Ishikawa (cell line): ENCODE data around the gene SLC7A6.

Experiments used
- CEBPB ChIP-seq: IDR thresholded peaks from 2 replicates; pipeline ENCODE4 v1.6.1; 2012
- CREB1 ChIP-seq: IDR thresholded peaks from 2 replicates; pipeline ENCODE4 v1.6.1; 2012; ENCODE audit warnings: low read depth
- EGR1 ChIP-seq: IDR thresholded peaks from 2 replicates; pipeline ENCODE4 v1.6.1; 2012
- EP300 ChIP-seq: IDR thresholded peaks from 2 replicates; pipeline ENCODE4 v1.6.1; 2012; ENCODE audit warnings: borderline replicate concordance
- FOXM1 ChIP-seq: IDR thresholded peaks from 2 replicates; pipeline ENCODE4 v1.6.1; 2012; ENCODE audit warnings: low read depth, borderline replicate concordance
- NFIC ChIP-seq: IDR thresholded peaks from 2 replicates; pipeline ENCODE4 v1.6.1; 2012
- RAD21 ChIP-seq: IDR thresholded peaks from 2 replicates; pipeline ENCODE4 v1.6.1; 2012; ENCODE audit warnings: low read depth
- TAF1 ChIP-seq: IDR thresholded peaks from 2 replicates; pipeline ENCODE4 v1.6.1; 2012; ENCODE audit warnings: low read depth, mild to moderate bottlenecking
- TCF12 ChIP-seq: IDR thresholded peaks from 2 replicates; pipeline ENCODE4 v1.6.1; 2012; ENCODE audit warnings: low read depth
- TEAD4 ChIP-seq: IDR thresholded peaks from 2 replicates; pipeline ENCODE4 v1.6.1; 2012
- YY1 ChIP-seq: IDR thresholded peaks from 2 replicates; pipeline ENCODE4 v1.6.1; 2012; ENCODE audit warnings: low read depth
- ZBTB7A ChIP-seq: IDR thresholded peaks from 2 replicates; pipeline ENCODE4 v1.6.1; 2012; ENCODE audit warnings: low read depth
- TF ChIP-seq, protein P1 (sequence below): IDR thresholded peaks from 2 replicates; pipeline ENCODE4 v1.6.1; 2012
- TF ChIP-seq, protein P2 (sequence below): IDR thresholded peaks from 2 replicates; pipeline ENCODE4 v1.6.1; 2012; ENCODE audit warnings: low read depth, mild to moderate bottlenecking
- TF ChIP-seq, protein P3 (sequence below): IDR thresholded peaks from 2 replicates; pipeline ENCODE4 v1.6.1; 2012

Gene SLC7A6

DNA sequence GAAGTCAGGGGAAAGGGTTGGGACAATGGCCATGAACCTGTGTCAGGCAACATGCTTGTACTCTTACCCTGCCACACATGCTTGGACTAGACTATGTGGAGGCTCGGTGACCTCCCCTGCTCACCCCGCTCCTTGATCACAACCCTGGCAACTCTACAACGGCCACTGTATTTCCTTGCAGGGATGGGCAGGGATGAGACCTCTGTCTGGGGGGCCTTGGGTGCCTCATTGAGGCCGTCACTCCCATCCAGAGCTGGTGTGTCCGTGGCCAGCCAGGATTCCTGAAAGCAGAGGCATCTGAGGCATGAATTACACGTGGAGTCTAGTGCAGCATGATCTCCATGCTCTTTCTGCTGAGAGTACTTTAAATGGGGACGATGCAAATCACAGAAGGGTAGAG lies 18.2 kb upstream of the SLC7A6 start:
- TF ChIP-seq, protein P1, sequence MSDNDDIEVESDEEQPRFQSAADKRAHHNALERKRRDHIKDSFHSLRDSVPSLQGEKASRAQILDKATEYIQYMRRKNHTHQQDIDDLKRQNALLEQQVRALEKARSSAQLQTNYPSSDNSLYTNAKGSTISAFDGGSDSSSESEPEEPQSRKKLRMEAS = no peak
- TF ChIP-seq FOXM1 (no peak), CEBPB (no peak), TCF12 (no peak), TAF1 (no peak), TEAD4 (no peak), EGR1 (no peak), NFIC (no peak), RAD21 (no peak), ZBTB7A (no peak), YY1 (no peak), CREB1 (no peak), EP300 (no peak)
- TF ChIP-seq, protein P2, sequence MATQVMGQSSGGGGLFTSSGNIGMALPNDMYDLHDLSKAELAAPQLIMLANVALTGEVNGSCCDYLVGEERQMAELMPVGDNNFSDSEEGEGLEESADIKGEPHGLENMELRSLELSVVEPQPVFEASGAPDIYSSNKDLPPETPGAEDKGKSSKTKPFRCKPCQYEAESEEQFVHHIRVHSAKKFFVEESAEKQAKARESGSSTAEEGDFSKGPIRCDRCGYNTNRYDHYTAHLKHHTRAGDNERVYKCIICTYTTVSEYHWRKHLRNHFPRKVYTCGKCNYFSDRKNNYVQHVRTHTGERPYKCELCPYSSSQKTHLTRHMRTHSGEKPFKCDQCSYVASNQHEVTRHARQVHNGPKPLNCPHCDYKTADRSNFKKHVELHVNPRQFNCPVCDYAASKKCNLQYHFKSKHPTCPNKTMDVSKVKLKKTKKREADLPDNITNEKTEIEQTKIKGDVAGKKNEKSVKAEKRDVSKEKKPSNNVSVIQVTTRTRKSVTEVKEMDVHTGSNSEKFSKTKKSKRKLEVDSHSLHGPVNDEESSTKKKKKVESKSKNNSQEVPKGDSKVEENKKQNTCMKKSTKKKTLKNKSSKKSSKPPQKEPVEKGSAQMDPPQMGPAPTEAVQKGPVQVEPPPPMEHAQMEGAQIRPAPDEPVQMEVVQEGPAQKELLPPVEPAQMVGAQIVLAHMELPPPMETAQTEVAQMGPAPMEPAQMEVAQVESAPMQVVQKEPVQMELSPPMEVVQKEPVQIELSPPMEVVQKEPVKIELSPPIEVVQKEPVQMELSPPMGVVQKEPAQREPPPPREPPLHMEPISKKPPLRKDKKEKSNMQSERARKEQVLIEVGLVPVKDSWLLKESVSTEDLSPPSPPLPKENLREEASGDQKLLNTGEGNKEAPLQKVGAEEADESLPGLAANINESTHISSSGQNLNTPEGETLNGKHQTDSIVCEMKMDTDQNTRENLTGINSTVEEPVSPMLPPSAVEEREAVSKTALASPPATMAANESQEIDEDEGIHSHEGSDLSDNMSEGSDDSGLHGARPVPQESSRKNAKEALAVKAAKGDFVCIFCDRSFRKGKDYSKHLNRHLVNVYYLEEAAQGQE = no peak
- TF ChIP-seq, protein P3, sequence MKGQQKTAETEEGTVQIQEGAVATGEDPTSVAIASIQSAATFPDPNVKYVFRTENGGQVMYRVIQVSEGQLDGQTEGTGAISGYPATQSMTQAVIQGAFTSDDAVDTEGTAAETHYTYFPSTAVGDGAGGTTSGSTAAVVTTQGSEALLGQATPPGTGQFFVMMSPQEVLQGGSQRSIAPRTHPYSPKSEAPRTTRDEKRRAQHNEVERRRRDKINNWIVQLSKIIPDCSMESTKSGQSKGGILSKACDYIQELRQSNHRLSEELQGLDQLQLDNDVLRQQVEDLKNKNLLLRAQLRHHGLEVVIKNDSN = no peak

DNA sequence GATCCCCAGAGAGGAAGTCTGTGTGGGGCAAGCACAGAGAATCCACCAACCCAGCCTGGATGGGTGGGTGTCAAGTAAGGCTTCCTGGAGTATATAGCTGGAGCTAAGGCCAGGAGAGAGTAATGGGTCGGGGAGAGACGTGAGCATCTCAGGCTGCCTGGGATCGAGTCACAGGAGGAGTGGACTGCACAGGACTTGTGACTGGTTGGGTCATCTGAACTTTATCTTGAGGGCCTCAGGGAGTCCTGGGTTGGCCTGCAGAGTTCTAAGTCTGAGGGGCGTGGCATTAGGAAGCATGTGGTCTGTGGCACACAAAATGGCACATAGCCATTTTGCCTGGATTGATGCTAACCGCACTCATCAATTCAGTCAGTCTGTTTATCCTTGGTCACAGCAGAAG lies 17.7 kb upstream of the SLC7A6 start:
- TF ChIP-seq CREB1 = no peak
- TF ChIP-seq EGR1 = no peak
- no peak for TF ChIP-seq TCF12
- TF ChIP-seq NFIC = no peak
- no peak for TF ChIP-seq FOXM1
- no peak for TF ChIP-seq TEAD4
- no peak for TF ChIP-seq CEBPB
- no peak for TF ChIP-seq RAD21
- TF ChIP-seq, protein P1 = no peak
- no peak for TF ChIP-seq TAF1
- TF ChIP-seq, protein P3 = no peak
- no peak for TF ChIP-seq EP300
- TF ChIP-seq, protein P2 = no peak

DNA sequence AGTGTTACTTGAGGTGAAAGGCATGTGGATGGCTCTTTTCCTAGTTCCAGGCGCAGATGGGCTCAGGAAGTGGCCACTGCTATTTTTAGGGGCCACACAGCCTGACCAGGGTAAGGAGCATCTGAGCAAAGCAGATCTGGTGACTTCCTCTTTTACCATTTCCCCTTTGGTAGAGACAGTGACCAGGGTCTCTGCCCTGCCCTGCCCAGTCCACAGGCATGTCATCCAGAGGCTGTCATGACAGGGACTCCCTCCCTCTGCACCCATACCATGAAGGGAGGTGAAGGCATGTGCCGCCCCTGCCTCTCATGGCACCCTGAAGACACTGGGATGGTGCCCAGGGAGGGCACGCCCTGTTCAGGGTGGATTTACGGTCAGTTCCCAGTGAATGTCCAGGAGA lies 16.9 kb upstream of the SLC7A6 start:
- TF ChIP-seq RAD21 = no peak
- TF ChIP-seq CREB1 = no peak
- TF ChIP-seq, protein P3 = no peak
- TF ChIP-seq EGR1 = no peak
- no peak for TF ChIP-seq YY1
- TF ChIP-seq TCF12 = no peak
- no peak for TF ChIP-seq CEBPB
- TF ChIP-seq TAF1 = no peak
- no peak for TF ChIP-seq ZBTB7A
- no peak for TF ChIP-seq FOXM1

DNA sequence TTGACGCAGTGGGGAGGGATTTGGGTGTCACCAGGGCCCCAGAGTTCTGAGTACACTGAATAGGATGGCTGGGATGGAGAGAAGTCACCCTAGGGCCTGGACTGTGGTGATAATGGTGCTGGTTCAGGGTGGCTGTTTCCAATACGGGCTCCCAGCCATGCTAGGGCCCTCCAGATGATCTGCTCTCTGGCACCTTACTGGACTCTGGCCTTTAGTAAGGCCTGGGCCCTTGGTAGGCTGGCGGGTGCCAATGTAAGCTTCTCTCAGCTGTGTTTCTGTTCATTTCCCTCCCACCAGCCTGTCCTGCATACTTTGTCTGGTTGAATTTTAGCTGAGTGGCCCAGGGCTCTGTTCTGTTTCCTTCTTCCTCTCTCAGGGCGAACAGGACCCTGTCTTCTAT lies 16.4 kb upstream of the SLC7A6 start:
- TF ChIP-seq RAD21 (no peak), ZBTB7A (no peak), EP300 (no peak), NFIC (no peak), CREB1 (no peak), FOXM1 (no peak), TEAD4 (no peak)
- TF ChIP-seq, protein P2 = no peak
- TF ChIP-seq, protein P1 = no peak
